Activated CD4-positive, alpha-beta T cell treated with anti-CD3 and anti-CD28 coated beads, Interleukin-2, amount 50 U/mL, for 4 hours (primary cell): ENCODE results near the gene KDM6B.

Experiments
- DNase-seq, 2 experiments: peaks; one replicate each; pipeline ENCODE4 v3.0.0-alpha.2; 2020

The KDM6B gene

DNA sequence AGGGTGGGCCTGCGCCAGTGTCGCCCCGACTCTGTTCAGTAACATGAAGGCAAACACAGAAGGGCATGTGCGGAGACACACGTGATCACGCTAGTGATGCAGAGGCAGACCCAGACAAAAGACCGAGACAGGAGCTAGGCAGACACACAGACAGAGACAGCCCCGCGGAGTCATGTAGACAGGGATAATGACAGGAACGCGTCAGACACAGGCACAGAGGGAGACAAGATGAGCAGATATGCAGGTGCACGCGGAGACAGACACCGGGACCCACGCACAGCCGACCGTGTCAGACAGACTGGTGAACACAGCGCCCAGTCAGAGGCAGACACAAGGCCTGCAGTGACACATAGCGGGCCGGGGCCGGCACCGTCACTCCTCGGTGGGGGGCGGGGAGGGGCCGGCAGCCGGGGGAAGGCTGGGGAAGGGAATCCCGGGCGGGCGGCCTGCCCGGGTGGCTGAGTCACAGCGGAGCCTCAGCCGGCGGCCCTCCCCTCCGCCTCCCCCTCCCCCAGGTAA is 7.4 kb downstream of the KDM6B start:
- DNase-seq: peak; percentile 97 to 98

DNA sequence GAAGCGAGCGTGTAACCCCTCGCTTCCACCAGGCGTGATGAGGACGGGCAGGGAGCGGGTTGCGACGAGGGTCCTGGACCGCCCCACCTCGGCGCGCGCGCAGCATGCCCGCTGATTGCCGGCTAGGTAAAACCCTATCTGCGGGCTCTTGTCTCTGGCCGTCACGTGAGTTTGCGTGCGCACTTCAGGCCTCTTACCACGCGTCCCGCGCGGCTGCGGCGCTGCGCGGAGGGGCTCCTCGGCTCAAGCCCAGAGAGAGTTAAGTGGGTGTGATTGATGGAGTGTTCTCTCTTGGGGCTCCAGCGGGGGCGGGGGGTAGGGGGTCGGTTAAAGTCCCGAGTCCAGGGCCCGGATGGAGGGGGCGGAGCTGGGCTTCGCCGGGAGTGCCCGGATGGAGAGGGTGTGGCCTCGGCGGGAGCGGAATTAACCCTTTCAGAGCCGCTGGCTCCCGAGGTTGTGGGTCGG is 7.9 kb downstream of the KDM6B start:
- peak; percentile 83 to 84 for DNase-seq

DNA sequence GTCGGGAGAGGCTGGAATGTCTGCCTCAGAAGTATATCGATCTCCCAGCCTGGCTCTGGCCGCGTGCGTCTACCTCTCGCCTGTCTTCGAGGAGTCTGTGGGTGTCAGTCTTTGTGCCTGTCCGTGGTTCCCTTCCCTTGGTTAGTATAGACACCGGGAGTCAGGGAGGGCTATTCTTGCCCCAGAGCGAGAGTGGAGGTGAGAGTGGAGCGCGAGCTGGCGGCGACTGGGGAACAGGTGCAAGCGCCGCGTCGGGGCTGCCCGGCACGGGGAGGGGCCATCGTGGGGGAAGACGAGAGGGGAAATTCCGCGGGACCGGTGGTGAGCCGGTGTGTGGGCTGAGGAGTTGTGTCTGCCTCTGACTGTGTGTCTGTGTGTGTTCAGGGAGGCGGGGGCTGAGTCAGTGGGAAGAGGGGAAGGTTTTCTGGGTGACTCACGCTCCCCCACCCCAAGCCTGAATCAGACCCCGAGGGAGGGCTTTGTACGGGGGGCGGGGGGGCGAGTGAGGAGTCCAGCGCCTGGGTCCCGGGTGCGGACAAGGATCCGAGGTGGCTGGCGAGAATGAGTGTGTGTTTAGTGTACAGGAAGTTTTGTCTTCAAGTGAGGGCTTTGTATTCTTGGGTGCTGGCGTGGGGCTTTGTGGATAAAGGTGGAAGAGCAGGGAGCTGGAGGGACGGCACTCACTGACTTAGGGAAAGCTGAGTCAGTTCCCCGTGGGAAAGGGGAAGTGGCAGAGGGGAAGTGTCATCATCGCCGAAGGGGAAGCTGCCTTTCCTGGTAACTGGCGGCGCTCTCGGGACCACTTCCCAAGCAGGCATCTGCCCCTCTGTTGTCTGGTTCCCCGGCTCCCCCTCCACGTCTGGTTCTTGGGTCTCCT is 8.6 kb downstream of the KDM6B start:
- DNase-seq: peak; percentile 98 to 99

DNA sequence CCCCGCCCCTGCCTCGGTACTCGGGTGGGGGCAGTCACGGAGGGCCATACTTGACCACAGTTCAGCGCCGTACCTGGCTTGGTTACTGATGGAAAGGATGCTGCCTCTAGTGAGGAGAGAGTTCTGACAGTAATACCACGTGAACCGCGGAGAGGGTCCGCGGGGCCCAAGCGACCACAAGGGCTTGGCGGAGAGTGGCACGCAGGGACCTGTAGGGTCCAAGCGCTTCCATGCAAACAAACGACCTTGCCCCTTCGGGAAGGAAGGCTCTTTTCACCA is 9.2 kb downstream of the KDM6B start:
- no peak for DNase-seq

DNA sequence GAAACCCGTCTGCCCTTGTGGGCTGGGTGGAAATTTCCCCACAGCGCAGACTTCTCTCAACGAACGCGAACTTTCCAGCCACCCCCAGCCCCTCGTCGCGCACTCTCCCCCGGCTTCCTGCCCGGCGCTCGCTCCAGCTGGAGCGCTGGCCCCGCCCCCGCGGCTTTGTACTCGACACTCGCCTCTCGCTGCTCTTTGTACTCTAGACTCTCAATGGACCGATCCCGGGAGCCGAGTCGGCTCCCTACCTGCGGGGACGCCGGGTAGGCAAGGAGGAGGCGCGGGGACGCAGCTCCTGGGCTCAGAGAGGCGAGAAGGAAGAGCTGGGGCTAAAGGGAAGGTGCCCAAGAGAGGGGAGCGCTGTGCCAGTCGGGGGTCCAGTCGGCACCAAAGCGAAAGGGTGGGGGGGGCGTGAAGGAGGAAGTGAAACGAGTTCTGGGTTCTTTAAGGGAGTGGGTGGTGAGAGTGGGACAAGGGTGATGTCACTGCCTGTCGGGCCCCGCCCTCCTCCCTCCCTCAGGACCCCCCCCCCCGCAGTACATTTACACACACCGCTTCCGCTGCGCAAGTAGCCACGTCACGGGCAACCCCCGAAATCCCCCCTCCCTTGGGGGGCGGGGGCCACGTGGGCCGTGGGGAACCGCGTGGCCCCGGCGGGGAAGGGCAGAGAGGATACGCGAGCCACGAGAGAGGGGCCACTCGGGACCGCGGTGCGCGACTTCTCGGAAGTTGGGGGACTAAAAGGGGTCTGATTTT is 9.7 kb downstream of the KDM6B start:
- peak; percentile 91 to 93 for DNase-seq

DNA sequence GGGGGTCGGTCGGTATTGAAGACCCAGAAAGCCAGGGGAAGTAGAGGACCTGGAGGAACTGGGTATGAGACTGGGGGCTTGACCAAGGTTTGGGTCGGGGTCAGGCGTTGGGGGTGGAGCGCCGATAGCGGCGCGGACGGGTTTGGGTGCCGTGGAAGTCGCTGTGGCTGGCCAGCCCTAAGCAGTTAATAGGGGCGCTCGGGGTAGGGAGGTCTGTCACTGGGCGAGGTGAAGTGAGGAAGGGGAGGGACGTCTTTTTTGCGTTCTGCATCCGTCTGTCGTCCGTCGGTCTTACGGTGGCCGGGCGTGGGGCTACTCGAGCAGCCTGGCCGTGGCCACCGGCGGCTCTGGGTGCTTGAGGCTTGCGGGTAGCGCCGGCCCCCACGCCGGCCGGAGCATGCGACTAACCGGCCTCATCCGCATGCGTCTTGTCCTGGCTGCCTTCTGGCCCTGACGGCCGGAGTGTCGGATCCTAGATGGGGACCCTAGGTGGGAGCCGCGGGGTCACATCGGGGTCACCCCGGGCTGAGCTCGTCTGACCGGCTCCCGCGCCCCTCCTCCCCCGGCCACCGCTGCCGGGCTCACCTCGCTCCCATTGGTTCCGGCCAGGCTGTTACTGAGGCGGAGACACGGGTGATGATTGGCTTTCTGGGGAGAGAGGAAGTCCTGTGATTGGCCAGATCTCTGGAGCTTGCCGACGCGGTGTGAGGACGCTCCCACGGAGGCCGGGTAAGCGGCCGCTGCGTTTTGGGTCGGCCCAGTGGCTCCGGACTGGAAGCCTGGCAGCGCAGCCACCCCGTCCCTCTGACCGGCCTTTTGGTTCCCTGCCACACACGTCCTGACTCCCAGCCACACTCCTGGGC is 10.5 kb downstream of the KDM6B start:
- DNase-seq: peak; percentile 67 to 73

DNA sequence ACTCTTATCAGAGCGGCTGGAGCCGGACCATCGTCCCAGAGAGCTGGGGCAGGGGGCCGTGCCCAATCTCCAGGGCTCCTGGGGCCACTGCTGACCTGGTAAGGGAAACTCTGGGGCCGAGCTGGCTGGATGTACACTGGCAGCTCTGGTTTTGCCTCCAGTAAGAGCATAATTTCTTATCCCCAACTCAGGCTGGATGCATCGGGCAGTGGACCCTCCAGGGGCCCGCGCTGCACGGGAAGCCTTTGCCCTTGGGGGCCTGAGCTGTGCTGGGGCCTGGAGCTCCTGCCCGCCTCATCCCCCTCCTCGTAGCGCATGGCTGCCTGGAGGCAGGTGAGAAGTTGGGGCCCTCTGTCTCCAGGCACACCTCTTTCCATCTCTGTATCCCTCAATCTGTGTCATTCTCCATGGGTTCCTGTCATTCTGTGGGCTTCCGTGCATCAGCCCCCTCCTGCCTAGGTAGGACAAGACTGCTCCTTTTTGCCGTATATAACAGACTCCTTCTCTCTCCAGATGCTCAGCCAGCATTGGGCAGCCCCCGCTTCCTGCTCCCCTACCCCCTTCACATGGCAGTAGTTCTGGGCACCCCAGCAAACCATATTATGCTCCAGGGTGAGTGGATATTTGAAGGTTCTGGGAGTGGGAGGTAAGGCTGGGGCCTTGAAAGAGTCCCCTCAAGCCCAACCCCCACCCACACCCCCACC is 11.5 kb downstream of the KDM6B start:
- DNase-seq: peak in 1 of 2 experiments; percentile 12

DNA sequence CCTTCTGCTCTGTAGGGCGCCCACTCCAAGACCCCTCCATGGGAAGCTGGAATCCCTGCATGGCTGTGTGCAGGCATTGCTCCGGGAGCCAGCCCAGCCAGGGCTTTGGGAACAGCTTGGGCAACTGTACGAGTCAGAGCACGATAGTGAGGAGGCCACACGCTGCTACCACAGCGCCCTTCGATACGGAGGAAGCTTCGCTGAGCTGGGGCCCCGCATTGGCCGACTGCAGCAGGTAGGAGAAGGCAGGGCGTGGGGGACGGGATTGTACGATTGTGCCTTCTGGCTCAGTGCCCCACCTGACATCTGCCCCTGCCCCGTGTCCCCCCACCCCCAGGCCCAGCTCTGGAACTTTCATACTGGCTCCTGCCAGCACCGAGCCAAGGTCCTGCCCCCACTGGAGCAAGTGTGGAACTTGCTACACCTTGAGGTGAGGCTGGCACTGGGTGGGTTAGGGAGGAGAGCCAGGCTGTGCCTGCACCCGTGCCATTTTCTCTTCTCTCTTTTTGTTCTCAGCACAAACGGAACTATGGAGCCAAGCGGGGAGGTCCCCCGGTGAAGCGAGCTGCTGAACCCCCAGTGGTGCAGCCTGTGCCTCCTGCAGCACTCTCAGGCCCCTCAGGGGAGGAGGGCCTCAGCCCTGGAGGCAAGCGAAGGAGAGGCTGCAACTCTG is 12.2 kb downstream of the KDM6B start:
- DNase-seq: peak in 1 of 2 experiments; percentile 11

DNA sequence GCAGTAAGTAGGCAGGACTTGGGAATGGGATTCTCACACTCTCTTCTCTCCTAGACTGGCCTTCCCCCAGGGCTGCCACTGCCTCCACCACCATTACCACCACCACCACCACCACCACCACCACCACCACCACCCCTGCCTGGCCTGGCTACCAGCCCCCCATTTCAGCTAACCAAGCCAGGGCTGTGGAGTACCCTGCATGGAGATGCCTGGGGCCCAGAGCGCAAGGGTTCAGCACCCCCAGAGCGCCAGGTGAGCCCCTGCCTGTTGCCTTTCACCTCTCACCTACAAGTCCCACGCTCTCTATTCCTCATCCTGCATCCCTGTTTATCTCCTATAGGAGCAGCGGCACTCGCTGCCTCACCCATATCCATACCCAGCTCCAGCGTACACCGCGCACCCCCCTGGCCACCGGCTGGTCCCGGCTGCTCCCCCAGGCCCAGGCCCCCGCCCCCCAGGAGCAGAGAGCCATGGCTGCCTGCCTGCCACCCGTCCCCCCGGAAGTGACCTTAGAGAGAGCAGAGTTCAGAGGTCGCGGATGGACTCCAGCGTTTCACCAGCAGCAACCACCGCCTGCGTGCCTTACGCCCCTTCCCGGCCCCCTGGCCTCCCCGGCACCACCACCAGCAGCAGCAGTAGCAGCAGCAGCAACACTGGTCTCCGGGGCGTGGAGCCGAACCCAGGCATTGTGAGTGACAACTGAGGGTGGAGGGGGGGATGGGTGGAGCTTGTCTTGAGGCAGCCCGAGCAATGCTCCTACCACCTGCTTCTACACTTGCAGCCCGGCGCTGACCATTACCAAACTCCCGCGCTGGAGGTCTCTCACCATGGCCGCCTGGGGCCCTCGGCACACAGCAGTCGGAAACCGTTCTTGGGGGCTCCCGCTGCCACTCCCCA is 13.0 kb downstream of the KDM6B start:
- peak; percentile 22 to 34 for DNase-seq

DNA sequence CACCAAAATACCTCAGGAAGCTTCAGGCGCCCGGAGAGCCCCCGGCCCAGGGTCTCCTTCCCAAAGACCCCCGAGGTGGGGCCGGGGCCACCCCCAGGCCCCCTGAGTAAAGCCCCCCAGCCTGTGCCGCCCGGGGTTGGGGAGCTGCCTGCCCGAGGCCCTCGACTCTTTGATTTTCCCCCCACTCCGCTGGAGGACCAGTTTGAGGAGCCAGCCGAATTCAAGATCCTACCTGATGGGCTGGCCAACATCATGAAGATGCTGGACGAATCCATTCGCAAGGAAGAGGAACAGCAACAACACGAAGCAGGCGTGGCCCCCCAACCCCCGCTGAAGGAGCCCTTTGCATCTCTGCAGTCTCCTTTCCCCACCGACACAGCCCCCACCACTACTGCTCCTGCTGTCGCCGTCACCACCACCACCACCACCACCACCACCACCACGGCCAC is 14.1 kb downstream of the KDM6B start:
- no peak for DNase-seq

DNA sequence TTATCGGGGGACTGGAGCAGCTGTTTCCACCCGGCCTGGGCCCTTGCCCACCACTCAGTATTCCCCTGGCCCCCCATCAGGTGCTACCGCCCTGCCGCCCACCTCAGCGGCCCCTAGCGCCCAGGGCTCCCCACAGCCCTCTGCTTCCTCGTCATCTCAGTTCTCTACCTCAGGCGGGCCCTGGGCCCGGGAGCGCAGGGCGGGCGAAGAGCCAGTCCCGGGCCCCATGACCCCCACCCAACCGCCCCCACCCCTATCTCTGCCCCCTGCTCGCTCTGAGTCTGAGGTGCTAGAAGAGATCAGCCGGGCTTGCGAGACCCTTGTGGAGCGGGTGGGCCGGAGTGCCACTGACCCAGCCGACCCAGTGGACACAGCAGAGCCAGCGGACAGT is 14.7 kb downstream of the KDM6B start:
- no peak for DNase-seq

DNA sequence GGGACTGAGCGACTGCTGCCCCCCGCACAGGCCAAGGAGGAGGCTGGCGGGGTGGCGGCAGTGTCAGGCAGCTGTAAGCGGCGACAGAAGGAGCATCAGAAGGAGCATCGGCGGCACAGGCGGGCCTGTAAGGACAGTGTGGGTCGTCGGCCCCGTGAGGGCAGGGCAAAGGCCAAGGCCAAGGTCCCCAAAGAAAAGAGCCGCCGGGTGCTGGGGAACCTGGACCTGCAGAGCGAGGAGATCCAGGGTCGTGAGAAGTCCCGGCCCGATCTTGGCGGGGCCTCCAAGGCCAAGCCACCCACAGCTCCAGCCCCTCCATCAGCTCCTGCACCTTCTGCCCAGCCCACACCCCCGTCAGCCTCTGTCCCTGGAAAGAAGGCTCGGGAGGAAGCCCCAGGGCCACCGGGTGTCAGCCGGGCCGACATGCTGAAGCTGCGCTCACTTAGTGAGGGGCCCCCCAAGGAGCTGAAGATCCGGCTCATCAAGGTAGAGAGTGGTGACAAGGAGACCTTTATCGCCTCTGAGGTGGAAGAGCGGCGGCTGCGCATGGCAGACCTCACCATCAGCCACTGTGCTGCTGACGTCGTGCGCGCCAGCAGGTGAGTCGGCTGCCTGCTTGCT is 15.2 kb downstream of the KDM6B start:
- no peak for DNase-seq

DNA sequence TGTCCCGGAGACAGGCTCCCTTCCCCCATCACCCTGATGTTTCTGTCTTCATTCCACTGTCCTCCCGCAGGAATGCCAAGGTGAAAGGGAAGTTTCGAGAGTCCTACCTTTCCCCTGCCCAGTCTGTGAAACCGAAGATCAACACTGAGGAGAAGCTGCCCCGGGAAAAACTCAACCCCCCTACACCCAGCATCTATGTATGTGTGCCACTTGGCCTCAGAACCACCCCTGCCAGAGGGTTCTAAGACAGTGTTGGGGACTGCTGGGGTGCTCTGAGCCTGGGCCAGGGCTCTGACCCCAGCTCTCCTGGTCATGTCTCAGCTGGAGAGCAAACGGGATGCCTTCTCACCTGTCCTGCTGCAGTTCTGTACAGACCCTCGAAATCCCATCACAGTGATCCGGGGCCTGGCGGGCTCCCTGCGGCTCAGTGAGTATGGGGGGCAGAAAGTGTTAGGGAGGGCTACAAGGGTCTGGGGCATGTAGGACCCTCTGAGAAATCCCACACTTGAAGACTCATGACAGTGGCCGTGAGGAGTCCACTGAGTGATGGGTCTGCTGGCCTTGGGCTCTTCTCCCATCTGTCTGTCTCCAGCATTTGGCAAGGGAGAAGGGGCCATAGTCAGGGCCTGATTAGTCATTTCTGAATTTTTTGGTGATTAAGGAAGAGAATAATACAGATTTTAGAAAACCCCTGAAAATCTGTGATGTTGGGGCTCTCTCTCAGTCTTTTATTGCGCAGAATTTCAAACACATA is 15.9 kb downstream of the KDM6B start:
- DNase-seq: no peak

DNA sequence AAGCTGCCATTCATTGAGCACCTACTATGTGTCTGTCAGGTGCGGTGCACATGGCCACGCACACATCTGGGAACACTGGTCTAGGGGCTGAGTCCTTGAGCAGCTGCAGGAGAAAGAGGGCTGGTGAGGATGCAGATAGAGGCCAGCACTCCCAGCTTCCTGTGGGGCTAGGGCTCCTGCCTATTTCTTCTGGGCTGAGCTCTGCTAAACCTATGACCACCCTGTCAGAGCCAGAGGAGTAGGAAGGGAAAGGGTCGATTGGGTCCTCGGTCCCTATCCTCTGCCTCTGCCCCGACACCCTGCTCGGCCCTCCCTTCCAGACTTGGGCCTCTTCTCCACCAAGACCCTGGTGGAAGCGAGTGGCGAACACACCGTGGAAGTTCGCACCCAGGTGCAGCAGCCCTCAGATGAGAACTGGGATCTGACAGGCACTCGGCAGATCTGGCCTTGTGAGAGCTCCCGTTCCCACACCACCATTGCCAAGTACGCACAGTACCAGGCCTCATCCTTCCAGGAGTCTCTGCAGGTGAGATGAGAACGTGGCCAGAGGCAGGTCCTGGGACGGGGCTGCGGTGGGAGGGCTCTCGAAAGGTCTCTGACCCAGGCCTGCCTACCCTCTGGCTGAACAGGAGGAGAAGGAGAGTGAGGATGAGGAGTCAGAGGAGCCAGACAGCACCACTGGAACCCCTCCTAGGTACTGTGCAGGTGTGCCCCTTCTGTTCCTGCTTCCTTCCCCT is 16.9 kb downstream of the KDM6B start:
- peak in 1 of 2 experiments; percentile 8 for DNase-seq

DNA sequence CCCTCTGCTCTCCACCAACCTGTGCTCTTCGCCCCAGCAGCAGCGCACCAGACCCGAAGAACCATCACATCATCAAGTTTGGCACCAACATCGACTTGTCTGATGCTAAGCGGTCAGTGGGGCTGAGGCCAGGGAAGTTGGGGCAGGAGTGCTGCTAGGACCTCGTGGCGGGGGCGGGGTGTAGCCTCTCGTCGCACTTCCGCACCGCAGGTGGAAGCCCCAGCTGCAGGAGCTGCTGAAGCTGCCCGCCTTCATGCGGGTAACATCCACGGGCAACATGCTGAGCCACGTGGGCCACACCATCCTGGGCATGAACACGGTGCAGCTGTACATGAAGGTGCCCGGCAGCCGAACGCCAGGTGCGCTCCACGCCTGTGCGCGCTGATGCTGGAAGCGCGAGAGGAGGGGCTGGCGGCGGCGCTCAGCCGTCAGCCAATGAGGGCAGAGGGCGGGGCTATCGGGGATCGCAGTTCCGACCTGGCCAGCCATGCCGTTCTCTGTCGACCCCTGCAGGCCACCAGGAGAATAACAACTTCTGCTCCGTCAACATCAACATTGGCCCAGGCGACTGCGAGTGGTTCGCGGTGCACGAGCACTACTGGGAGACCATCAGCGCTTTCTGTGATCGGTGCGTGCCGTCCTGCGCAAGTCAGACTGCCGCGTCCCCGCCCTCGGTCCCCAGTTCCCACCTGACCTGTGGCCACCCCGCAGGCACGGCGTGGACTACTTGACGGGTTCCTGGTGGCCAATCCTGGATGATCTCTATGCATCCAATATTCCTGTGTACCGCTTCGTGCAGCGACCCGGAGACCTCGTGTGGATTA is 17.6 kb downstream of the KDM6B start:
- peak; percentile 87 to 88 for DNase-seq

DNA sequence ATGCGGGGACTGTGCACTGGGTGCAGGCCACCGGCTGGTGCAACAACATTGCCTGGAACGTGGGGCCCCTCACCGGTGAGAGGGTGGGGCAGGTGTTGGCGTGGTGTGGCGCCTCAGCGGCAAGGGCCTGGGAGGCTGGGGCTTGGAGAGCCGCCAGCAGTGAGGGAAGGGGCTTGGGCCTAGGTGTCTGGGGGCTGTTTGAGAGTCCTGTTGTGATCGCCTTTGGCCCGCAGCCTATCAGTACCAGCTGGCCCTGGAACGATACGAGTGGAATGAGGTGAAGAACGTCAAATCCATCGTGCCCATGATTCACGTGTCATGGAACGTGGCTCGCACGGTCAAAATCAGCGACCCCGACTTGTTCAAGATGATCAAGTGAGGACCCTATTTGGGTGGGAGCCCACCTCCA is 18.2 kb downstream of the KDM6B start:
- DNase-seq: peak; percentile 11 to 30

DNA sequence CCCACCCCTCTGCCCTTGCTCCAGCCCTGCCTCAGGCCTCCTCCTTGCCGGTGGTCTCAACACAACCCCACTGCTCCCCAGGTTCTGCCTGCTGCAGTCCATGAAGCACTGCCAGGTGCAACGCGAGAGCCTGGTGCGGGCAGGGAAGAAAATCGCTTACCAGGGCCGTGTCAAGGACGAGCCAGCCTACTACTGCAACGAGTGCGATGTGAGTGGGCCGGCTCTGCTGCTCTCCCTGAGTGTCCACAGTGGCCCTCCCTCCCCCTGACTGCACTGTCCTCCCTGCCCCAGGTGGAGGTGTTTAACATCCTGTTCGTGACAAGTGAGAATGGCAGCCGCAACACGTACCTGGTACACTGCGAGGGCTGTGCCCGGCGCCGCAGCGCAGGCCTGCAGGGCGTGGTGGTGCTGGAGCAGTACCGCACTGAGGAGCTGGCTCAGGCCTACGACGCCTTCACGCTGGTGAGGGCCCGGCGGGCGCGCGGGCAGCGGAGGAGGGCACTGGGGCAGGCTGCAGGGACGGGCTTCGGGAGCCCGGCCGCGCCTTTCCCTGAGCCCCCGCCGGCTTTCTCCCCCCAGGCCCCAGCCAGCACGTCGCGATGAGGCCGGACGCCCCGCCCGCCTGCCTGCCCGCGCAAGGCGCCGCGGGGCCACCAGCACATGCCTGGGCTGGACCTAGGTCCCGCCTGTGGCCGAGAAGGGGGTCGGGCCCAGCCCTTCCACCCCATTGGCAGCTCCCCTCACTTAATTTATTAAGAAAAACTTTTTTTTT is 19.1 kb downstream of the KDM6B start:
- peak in 1 of 2 experiments; percentile 20 for DNase-seq
